ENCODE data around the gene SLC5A3.
A peak's percentile ranks its signal among the peaks of the same experiment; 100 is the strongest.

Gene SLC5A3

GRCh38 chr21:34073032-34073748 lies at the start of gene SLC5A3, which contains the start of gene MRPS6:
SLC5A3 (plus strand) TSS chr21:34073578; CDS start chr21:34095199, 21,621 bp downstream.
MRPS6 (plus strand) TSS chr21:34073578; CDS start chr21:34073701, 123 bp downstream.
- peak; percentile 90 for DNase-seq

- no peak for DNase-seq
These were observed 49.5 kb upstream of the SLC5A3 start for GRCh38 chr21:34023691-34024373.

GRCh38 chr21:34024374-34024693 lies 49.0 kb upstream of the SLC5A3 start:
- DNase-seq, result no peak

- no peak for DNase-seq
These were observed 45.5 kb upstream of the SLC5A3 start for GRCh38 chr21:34027721-34028461.

- peak; percentile 24 for DNase-seq
These were observed 43.4 kb upstream of the SLC5A3 start for GRCh38 chr21:34029743-34030528.

GRCh38 chr21:34031835-34032370 lies 41.5 kb upstream of the SLC5A3 start:
- no peak for DNase-seq

- no peak for DNase-seq
These were observed 38.9 kb upstream of the SLC5A3 start for GRCh38 chr21:34034369-34035014.

GRCh38 chr21:34035619-34036354 lies 37.6 kb upstream of the SLC5A3 start:
- DNase-seq, result no peak

- DNase-seq, result no peak
These were observed 36.2 kb upstream of the SLC5A3 start for GRCh38 chr21:34037009-34037795.

GRCh38 chr21:34039678-34040382 lies 33.5 kb upstream of the SLC5A3 start:
- no peak for DNase-seq

GRCh38 chr21:34042735-34043134 lies 30.6 kb upstream of the SLC5A3 start:
- DNase-seq, result no peak

- no peak for DNase-seq
These were observed 30.0 kb upstream of the SLC5A3 start for GRCh38 chr21:34043333-34043732.

- no peak for DNase-seq
These were observed 26.5 kb upstream of the SLC5A3 start for GRCh38 chr21:34046917-34047316.

- no peak for DNase-seq
These were observed 25.5 kb upstream of the SLC5A3 start for GRCh38 chr21:34047835-34048234.

- DNase-seq, result no peak
These were observed 21.2 kb upstream of the SLC5A3 start for GRCh38 chr21:34052171-34052570.

- no peak for DNase-seq
These were observed 19.1 kb upstream of the SLC5A3 start for GRCh38 chr21:34054259-34054658.

GRCh38 chr21:34055615-34056014 lies 17.8 kb upstream of the SLC5A3 start:
- DNase-seq, result no peak

GRCh38 chr21:34061983-34062382 lies 11.4 kb upstream of the SLC5A3 start:
- no peak for DNase-seq

GRCh38 chr21:34065027-34065426 lies 8.4 kb upstream of the SLC5A3 start:
- no peak for DNase-seq

GRCh38 chr21:34071683-34072082 lies 1.7 kb upstream of the SLC5A3 start:
- no peak for DNase-seq
